Measurements from ENCODE around the gene CEND1.

DNA sequence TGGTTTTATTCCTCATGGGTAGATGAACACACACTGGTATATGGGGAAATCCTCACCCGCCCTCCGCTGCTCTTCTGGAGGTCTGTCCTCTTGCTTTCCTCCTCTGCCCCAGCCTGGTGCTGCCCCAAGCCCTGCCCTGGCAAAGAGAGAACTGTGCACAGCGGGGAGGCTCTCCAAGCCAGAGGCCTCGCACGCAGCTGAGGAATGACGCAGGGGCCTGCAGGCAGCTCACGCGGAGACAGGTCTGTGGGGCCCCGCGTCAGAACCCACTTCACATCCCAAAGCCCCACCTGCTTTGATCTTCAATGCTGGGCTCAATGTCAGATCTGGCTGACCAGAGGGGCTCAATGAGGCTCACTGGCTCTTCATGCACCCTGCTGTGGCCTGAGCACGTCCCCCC lies 22.7 kb downstream of the CEND1 start:
- TF ChIP-seq POLR2AphosphoS5 (IDR thresholded peaks at IDR 0.05; ENCODE audit: low read depth, low read length) (no peak), TAF1 (IDR thresholded peaks at IDR 0.05; ENCODE audit: borderline replicate concordance, insufficient read depth, low read length) (no peak), SIN3A (IDR thresholded peaks at IDR 0.05; ENCODE audit: borderline replicate concordance, insufficient read depth, low read length) (no peak)
- TF ChIP-seq, protein P1, sequence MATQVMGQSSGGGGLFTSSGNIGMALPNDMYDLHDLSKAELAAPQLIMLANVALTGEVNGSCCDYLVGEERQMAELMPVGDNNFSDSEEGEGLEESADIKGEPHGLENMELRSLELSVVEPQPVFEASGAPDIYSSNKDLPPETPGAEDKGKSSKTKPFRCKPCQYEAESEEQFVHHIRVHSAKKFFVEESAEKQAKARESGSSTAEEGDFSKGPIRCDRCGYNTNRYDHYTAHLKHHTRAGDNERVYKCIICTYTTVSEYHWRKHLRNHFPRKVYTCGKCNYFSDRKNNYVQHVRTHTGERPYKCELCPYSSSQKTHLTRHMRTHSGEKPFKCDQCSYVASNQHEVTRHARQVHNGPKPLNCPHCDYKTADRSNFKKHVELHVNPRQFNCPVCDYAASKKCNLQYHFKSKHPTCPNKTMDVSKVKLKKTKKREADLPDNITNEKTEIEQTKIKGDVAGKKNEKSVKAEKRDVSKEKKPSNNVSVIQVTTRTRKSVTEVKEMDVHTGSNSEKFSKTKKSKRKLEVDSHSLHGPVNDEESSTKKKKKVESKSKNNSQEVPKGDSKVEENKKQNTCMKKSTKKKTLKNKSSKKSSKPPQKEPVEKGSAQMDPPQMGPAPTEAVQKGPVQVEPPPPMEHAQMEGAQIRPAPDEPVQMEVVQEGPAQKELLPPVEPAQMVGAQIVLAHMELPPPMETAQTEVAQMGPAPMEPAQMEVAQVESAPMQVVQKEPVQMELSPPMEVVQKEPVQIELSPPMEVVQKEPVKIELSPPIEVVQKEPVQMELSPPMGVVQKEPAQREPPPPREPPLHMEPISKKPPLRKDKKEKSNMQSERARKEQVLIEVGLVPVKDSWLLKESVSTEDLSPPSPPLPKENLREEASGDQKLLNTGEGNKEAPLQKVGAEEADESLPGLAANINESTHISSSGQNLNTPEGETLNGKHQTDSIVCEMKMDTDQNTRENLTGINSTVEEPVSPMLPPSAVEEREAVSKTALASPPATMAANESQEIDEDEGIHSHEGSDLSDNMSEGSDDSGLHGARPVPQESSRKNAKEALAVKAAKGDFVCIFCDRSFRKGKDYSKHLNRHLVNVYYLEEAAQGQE (IDR thresholded peaks at IDR 0.05; ENCODE audit: insufficient read depth in 1 of 2, low read depth in 2 of 2, low read length in 2 of 2): no peak

Data from PFSK-1 (cell line).